ENCODE measurements around the gene ACTA2.

The ACTA2 gene

GRCh38 chr10:88920198-88920597 lies 32.4 kb downstream of the ACTA2 start:
- DNase-seq (ENCODE audit: low read depth): no peak

- no peak for DNase-seq (ENCODE audit: low read depth)
Observed at GRCh38 chr10:88919041-88919440, 33.5 kb downstream of the ACTA2 start.

DNA sequence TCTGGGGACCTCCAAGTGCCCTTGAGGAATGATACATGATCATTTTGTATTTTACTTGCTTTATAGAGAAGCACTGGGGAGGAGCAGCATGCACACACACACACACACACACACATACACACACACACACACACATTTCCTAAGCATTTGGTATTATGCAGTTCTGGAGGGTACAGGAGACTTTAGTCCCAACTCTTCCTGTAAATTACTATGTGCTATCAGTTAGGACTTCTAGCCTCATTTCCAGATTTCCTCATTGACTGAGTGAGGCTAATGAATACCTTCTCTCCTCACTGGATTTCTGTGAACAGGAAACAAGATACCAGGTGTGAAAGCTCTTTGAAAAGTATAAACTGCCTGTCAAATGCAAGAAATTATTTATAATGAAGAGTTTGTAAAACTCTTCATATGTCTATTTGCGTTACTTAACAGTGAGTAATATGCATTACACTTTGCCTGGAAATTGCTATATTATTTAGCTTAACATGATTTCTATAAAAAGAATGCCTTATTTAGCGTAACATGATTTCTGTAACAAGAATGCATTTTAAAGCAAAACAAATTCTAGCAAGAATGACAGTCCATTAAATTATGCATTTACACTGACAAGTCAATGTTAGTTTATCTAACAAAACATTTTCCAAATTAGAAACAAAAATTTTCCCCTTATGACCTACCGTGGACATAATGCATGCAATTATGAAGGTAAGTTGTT lies 34.2 kb downstream of the ACTA2 start:
- DNase-seq (ENCODE audit: low read depth): no peak

DNA sequence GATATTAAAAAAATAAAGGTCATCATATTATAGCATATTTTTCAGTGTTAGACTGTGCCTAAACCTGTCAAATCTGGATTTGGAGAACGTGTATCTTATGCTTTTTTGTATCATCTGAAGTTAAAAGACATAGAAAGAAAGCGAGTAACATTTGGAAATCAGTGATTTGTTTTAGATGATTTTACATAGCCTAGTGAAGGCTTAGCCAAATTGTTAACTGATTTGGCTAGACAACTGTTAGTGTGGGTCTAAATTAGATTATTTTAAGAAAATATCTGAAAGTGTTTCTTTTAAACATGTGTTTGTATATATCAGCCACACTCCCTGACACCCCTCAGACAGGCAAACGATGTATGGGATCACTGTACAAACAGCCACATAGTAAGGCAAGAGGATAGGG lies 35.6 kb downstream of the ACTA2 start:
- DNase-seq (ENCODE audit: low read depth): no peak

DNA sequence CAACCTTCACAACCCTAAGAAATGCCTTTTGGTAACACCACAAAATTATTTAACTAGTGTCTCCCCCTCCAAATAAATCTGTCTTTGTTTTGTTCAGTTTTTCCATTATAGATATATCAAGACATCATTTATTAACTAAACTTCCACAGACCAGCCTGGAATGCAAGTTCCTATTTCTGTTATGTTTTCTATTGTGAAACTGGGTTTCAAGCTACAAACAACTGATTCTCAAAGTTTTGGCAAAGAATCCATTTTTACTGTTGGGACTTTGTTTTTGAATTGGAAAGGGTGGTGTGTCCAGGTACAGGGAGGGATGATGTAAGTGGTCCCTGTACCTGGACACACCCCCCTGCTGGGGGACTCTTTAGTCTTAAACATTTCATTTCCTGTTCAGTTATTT lies 36.3 kb downstream of the ACTA2 start:
- DNase-seq (ENCODE audit: low read depth): no peak

- DNase-seq (ENCODE audit: low read depth): peak; percentile 11
Observed at GRCh38 chr10:88915781-88916180, 36.8 kb downstream of the ACTA2 start.

DNA sequence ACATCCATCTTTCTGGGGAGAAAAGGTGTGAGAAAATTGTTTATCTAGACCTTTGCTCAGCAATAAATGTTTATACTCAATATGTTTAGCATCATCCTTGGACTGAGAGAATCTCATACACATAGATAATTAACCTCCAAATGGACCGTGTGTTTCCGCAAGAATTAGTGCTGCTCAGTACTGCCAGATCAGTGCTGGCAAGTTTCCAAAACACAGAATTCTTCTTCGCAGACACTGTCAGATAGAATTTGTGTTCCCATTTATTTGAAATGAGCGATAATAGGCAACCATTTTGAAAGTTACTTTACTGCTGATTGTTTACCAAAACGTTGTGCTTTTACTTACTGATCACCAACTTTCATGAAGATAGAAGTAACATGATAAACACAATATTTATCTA lies 38.8 kb downstream of the ACTA2 start:
- no peak for DNase-seq (ENCODE audit: low read depth)

- no peak for DNase-seq (ENCODE audit: low read depth)
Observed at GRCh38 chr10:88913127-88913526, 39.4 kb downstream of the ACTA2 start.

GRCh38 chr10:88911851-88912250 lies 40.7 kb downstream of the ACTA2 start:
- no peak for DNase-seq (ENCODE audit: low read depth)

DNA sequence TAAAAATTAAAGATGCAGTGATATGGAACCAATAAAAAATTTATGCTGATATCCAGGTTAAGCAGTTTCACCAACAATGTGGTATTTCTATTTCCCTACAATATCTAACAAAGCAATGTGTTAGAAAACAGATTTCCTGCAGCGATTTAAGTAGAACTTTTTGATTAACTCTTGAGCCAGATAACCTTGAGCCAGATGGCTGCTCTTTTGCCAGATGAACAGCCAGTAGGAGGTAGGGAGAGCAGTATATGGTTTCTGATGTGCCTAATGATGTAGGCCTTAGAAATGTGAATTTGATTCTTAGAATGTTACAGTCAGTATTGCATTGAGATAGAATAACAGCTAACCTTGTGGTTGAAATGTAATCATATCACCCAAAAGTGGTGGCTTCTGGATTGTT lies 41.5 kb downstream of the ACTA2 start:
- no peak for DNase-seq (ENCODE audit: low read depth)

DNA sequence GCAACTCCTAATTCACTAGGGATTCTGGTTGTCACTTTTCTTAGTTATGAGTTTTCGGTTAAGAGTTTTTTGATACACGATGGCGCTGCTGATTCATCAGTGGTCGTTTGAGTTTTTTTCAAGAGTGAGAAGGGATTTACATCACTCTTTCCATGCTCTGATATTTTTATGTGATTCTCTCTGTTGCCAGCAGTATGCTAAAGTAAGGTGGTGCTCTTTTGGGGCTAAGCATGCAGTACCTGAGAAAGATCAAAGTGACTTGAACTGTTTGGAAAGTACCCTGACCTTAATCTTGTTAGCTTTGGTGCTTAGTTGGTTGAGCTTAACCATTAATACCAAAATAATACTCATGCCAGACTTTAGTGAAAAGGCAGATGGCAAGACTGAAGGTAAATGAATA lies 44.4 kb downstream of the ACTA2 start:
- no peak for DNase-seq (ENCODE audit: low read depth)

GRCh38 chr10:88906921-88907320 lies 45.7 kb downstream of the ACTA2 start:
- no peak for DNase-seq (ENCODE audit: low read depth)

DNA sequence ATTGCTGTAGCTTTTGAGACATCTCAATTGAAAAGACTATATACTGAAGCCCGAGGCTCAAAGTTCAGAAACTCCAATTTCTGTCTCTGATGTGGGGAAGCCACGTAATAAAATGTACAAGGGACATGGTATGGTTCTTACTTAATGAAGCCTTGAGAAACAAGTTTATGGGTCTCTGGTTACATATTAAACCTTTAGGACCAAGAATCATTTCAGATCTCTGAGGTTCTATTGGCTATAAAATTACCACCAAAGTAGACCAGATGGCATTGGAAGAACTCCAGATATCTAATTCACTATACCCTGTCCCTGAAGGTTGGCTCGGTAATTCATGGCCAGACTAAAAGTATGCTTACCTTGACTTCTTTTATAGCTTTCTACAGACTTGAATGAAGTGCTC lies 48.9 kb downstream of the ACTA2 start:
- no peak for DNase-seq (ENCODE audit: low read depth)

DNA sequence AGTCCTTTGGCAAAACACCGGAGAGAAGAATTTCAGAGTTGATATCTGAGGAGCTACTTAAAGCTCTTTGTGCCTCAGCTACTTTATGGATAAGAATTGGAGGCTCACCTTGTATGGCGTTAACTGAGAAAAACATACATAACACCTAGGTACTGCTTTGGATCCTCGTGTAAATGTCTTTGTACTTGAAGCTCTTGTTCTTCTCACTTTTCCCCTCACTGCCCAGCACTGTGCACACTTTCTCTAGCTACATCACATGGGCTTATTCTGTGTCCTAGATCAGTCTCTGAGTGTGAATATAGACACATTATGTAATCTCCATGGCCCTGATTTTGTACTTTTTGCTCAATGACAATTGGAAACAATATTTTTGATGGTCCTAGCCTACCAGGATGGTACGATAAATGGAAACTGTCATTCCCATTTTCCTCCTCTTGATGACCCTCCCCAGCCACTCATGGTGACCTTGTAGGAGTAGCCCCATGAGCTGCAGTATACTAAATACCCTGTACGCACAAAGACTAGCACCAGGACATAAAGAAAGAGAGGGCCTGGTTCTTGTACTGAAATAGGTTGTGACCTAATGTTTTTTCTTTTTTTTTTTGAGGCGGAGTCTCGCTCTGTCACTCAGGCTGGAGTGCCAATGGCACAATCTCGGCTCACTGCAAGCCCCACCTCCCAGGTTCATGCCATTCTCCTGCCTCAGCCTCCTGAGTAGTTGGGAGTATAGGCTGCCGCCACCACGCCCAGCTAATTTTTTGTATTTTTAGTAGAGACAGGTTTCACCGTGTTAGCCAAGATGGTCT lies 50.4 kb downstream of the ACTA2 start:
- no peak for DNase-seq (ENCODE audit: low read depth)

DNA sequence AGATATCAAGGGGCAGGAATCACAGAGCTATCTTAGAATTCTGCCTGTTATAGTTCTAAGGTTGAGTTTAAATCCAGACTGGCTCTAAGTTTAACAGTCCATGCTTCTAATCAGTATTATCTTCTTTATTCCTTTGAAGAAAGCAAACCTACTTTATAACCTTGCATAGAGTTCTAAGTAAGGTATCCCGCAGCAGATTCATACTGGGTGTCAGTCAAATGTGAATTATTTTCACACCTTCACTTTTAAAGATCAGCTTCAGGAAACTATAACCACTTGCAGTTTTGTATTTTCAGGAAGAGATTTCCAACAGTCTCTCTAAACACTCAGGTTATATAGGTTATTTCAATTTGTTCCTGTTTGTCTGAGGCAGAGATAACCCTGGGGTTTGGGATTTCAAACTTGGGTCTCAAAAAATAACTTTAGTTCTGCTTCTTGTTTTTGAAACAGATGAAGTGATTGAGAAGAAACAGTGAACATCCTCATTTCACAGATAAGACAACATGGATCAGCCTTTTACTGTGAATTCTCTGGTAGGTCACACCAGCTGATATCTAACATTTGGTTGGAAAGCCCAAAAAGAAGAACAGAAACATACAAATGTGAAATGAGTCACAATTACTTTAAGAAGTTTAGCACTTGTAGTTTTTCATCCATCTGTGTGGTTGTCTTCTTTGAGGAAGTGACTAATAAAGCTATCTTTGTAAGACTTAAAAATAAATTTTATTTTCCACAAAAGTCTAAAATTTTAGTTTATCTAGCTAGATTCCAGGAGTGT lies 51.2 kb downstream of the ACTA2 start:
- peak; percentile 47 for DNase-seq (ENCODE audit: low read depth)

DNA sequence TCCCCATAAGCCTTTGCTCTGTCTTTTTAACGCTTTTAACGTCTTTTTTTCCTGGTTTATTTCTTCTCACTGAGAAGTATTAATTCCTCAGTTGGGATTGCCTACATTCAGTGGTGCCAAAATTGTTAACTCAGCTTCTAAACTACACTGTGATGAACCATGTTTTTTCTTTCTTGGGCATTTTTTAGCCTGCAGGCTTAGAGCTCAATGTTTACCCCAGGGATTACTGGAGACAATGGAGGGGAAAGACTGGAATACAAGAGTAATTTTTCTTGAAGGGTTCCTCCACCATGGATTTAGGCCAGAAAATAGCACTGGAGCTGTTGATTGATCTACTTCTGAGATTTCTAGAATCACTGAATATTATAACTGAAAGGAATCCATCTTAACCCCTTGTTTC lies 52.7 kb downstream of the ACTA2 start:
- DNase-seq (ENCODE audit: low read depth): no peak

GRCh38 chr10:88898727-88899126 lies 53.8 kb downstream of the ACTA2 start:
- no peak for DNase-seq (ENCODE audit: low read depth)

DNA sequence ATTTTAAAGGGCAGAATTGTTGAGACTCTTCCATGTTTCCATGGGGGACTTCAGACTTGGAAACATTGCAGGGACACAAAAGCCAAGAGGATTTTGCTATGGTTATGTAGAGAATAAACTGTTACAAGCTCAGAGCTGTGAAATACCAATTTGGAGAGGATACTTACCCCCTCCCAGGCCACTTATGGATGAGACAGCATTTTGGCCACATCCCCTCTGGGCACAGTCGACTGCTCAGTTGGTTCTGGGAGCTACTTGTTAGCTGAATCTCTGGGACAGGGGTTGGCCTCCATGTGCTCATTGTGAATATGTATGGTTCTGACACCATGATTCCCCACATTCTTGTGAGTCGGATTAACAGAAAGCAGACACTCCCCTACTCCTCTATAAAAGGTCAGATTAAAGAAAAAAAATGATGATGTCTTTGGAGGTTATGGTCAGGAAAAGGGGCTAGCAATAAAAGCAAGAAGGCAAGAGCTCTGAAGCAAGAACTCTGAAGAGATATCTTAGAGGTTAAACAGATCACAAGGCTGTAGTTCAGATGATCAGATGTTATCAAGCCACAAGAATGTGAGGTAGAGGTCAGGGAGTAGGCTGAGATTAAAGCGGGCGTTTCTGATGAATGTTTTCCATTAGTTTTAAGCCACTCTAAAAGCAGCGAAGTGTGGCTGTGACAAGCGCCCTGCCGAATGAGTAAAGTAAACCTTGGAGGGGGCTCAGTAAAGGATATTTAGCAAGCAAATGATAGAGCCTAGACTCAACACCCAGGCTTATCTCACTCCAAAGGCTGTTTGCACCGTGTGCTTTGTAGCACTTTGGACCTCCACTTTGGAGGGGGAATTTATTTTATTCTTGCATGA lies 55.3 kb downstream of the ACTA2 start:
- DNase-seq (ENCODE audit: low read depth): peak; percentile 28

DNA sequence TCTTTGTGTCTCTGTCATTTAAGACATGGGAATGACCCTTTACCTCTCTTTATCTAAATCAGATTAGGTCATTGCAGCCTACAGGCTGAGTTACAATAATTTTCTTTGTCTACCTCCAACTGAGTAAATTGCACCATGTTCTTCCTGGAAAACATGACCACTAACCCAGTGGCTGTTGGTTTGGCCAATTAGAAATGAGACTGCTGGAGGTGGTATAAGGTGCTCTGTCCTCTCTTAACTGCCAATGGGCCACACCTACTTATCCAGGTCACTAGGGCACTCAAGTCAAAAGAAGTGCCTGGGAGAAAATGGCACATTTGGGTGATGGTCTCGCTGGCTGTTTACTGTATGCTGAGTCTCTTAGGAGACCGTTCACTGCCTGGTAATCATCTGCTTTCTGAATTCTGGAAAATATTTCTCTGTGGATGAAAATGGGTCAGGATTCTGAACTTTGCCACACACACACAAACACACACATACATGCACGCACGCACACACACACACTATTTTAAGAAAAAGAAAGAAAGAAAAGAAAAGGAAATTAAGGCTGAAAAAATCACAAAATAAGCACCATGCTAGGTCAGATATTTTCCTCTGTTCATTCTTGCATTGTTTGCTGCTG lies 56.1 kb downstream of the ACTA2 start:
- no peak for DNase-seq (ENCODE audit: low read depth)

DNA sequence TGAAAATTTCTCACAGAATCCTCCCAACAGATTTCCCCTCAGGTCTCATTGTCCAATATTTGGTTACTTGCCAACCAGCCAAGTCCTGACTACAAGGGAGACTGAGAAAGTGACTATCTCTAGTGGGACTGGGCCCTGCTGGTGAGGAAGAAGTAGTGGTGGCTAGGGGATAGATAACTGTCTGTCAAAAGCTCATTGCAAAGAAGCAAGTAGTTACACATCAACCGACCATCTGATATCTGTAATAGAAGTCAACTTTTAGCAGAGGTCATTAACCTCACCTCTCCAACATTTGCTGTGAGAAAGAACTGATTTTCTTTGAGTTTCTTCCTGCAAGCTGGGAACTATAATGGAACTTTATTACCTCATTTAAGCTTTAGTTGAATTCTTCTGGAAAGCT lies 57.3 kb downstream of the ACTA2 start:
- no peak for DNase-seq (ENCODE audit: low read depth)

DNA sequence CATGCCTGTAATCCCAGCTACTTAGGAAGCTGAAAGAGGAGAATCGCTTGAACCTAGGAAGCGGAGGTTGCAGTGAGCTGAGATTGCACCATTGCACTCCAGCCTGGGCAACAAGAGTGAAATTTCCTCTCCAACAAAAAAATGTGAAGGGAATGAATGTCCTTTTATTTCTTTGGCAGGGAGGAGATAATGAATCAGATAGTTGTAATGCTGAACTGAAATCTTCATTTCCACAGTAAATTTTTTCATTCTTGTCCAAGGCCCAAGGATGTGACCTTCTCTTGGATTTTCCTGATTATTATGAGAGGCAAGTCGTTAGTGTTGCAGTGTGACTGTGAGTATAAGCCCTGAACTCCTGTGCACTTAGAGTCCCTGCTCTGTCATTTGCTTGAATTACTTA lies 59.0 kb downstream of the ACTA2 start:
- DNase-seq (ENCODE audit: low read depth): no peak
